NCI-H2081 (cell line): Measurements from ENCODE around the gene DNAJC15.
"Not testable (repeated sequence)": the region's sequence is repeated elsewhere in the genome, so short reads cannot be mapped to it uniquely, and the experiment has no call there.

Experiments used
- DNase-seq, 2 experiments: peaks; one replicate each; lab custom pipeline; 2025; lab: John Stamatoyannopoulos, UW

Gene DNAJC15

GRCh38 chr13:43005460-43006236 lies 17.7 kb upstream of the DNAJC15 start:
- no peak for DNase-seq

GRCh38 chr13:43006893-43007631 lies 16.3 kb upstream of the DNAJC15 start:
- no peak for DNase-seq

- no peak for DNase-seq
These were observed 14.8 kb upstream of the DNAJC15 start for GRCh38 chr13:43008596-43008995.

- no peak for DNase-seq
These were observed 13.9 kb upstream of the DNAJC15 start for GRCh38 chr13:43009506-43009905.

- no peak for DNase-seq
These were observed 9.2 kb upstream of the DNAJC15 start for GRCh38 chr13:43014162-43014561.

GRCh38 chr13:43016226-43016625 lies 7.2 kb upstream of the DNAJC15 start:
- DNase-seq, result no peak

GRCh38 chr13:43019811-43020210 lies 3.6 kb upstream of the DNAJC15 start:
- DNase-seq, result no peak

- DNase-seq, result no peak
These were observed 2.6 kb upstream of the DNAJC15 start for GRCh38 chr13:43020794-43021193.

- no peak for DNase-seq
These were observed 1.3 kb upstream of the DNAJC15 start for GRCh38 chr13:43021926-43022670.

- DNase-seq, result no peak
These were observed 475 bp upstream of the DNAJC15 start for GRCh38 chr13:43022934-43023288.

- no peak for DNase-seq
These were observed 2.9 kb downstream of the DNAJC15 start for GRCh38 chr13:43026262-43026661.

GRCh38 chr13:43030548-43030947 lies 7.2 kb downstream of the DNAJC15 start:
- DNase-seq, result no peak

GRCh38 chr13:43031881-43032280 lies 8.5 kb downstream of the DNAJC15 start:
- no peak for DNase-seq

- no peak for DNase-seq
These were observed 9.7 kb downstream of the DNAJC15 start for GRCh38 chr13:43033038-43033437.

GRCh38 chr13:43036351-43037250 lies 13.2 kb downstream of the DNAJC15 start:
- no peak for DNase-seq

- DNase-seq, result no peak
These were observed 16.6 kb downstream of the DNAJC15 start for GRCh38 chr13:43039966-43040365.

- not testable (repeated sequence) for DNase-seq
These were observed 17.4 kb downstream of the DNAJC15 start for GRCh38 chr13:43040581-43041368.

- DNase-seq, result no peak
These were observed 18.1 kb downstream of the DNAJC15 start for GRCh38 chr13:43041369-43041921.

GRCh38 chr13:43042410-43042921 lies 19.1 kb downstream of the DNAJC15 start:
- DNase-seq, result no peak

GRCh38 chr13:43044720-43045301 lies 21.4 kb downstream of the DNAJC15 start:
- DNase-seq, result no peak
